GM18858 (cell line): Measurements from ENCODE around the gene TSPAN3.

Experiments
- ATAC-seq: cut with Tn5 transposase; IDR thresholded peaks from one replicate; pipeline ENCODE4 v1.9.1; 2021; ENCODE audit not compliant: unreplicated experiment

TSPAN3 gene

DNA sequence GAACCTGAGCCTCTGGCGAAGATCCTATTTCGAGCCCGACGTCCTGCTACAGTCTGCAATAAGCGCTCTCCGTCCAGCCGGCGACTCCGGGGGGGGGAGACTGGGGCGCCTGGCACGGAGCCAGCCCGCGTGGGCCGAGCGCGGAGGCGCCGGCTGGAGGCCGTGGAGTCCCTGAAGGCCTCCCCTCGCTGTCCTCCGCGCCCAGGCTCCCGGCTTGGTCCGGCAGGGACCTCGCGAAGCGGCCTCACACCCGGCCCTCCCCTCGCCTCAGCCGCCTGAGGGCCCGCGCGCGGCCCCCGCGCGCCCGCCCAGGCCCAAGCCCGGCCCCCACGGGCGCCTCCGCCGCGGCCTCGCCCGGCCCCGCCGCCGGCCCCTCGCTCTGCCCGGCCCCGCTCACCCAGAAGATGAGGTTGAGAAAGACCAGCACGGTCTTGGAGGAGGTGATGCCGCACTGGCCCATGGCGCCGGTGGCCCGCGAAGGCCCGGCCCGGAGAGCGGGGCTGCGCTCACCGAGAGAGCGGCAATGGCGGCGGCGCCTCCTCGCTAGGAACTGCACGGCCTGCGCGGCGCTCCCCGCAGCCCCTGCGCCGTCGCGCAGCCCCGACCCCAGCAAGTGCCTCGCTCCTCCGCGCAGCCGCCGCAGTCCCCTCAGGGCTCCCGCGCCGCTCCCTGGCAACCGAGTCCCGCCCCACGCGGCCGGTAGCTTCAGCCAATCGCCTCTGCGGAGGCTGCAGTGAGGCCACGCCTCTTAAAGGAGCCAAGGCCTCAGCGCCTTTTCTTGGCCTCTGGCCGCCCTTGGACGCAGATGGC, at the start of gene TSPAN3:
Gene TSPAN3, minus strand, starts transcription at position 615 of the 810 bp plus-strand sequence. Its CDS starts 155 bp downstream, at position 460.
- peak; percentile 77 for ATAC-seq

DNA sequence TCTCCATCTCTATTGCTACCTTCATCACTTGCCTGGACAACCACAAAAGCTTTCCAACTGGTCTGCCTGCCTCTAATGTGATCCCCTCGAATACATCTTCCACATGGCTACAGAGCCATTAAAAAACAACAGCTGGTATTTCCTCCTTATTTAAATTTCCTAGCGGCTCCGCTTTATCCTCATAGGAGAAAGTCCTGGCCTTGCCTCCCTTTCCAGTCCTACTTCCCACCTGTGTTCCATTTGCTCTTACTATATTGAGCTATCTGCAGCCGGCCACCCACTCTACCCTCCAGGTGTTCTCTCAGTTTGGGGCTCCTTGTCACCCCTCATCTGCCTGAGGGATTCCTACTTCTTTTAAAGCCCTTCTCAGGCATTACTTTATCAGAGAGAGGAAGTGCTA, 49.7 kb upstream of the TSPAN3 start:
- no peak for ATAC-seq

DNA sequence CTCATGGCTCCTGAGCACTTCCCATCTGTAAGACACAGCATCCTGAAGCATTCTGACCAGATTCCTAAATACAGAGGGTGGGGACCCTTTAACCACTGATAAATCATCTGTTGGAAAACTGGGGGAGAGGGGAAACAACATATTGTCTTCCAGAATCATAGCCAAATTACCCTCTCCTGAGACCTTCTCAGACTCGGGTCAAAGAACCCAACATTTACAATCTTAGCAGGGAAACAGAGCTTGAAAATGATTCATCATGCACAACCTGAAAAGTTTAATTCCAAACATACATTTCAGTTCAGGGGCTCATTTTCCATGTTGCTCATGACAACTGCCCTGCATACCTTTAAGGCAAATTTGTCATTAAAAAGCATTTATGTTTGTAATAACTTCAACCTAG, 48.5 kb upstream of the TSPAN3 start:
- ATAC-seq: no peak

DNA sequence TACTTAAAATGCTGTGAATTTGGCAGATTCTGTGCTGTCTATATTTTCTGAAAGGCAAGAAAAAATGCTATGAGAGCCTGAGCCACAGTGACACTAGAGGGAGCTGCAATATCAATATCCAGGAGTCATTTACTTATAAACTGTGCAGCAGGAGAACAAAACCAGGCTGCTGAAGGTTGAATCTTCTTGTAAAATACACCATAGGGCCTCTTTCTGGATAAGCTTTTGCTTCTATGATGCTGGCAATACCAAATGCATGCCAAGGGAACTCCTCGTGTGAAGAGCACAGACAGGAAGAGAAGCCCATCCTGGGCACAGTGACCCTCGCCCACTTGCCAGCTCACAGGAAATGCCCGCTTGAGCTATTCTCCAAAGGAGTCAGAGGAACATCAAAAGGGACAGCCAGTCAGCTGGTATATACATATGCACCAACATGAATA, 48.0 kb upstream of the TSPAN3 start:
- ATAC-seq: no peak

DNA sequence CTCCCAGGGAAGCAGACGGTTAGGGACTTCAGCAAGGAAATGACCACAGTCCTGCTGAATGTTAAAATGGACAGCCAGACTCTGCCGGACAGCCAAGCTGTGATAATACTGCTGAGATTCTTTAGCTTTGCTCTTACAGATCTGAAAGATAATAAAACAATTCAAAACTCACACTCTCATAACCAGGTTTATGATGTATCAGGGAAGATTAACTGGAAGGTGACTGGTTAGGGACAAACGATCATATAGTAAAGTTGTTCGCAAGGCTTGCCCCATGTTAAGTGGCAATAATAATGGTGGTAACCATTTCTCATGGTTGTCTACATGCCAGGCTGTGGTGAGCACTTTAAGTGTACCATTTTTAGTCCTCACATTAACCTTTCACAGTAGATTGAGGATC, 44.3 kb upstream of the TSPAN3 start:
- no peak for ATAC-seq

DNA sequence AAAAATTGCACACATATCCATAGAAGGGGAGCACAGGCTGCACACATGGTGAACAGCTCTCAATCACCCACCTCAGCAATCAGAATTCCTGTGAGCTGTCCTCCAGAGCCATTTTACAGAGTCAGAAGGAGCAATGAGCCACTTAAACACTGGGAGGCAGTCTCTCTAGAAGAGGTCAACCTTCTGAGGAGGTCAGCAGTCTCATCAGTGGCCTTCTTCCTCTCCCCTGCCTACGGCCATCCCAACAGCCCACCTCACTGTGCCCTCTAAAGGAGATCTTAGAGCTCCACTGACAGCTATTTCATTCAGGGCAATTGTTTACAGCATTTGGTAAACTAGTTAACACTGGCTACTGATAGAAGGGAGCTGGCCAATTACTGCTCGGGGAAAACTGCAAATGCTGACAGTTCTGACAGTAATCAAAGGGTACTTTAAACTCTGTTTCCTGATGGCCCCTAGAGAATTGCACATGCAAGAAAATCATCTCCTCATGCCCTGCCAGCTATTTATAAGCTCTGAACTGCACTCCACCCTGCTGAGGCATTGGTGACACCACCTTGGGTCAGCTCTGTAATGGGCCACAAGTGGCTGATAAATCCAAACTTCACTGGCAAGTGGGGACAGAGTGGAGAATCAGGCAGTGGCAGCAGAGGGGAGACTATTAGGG, 42.1 kb upstream of the TSPAN3 start:
- ATAC-seq: no peak

DNA sequence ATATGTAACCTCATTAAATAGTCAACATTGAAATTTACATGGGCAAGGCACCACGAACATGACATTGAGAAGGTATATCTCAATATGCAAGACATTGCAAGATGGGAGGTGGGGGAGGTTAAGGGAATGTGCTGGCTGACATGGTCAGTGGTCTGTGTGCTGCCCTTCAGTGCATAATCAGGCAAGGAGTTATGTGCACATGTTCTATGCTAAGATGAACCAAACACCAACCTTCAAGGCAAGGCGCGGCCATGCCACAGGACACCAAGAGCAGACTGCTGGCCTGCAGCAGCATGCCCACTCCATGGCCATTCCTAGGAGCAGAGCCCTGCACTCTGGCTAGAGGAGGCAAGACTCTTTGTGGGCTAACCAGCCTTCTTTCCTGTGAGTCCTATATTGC, 40.9 kb upstream of the TSPAN3 start:
- ATAC-seq: no peak

DNA sequence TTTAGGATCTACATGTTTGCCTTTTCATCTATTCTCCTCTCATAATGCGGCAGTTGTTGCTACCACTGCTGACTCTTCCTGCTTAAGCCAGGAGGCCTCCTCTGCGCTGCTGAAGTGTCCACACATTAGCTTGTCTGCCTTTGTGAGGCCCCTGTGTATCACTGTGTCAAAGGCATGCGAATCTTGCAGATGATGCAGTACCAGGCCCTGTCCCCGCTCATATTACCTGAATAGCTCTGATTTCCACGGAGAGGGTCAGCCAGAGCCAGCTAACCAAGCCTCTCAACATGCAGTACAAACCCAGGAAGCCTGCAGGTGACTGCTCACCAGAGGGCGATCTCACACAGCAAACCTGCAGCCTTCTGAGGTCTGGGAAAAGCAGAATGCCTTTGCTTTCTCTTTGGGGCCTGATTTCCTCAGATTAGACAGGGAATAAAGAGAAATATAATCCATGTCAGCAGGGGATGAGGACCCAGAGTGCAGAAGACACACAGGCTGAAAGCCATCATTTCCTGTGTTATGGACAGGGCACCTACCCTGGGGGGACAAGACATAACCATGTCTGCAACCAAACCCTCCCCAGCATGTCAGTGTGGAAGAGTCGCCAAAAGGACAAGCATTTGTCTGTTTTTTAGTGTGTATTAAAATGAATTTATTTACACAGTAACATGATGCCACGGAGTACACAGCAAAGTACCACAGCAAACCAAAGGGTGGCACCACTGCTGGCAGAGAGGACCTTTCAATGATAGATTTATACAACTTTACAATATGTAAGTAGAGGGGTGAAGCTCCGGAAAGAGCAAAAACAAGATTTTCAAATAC, 36.8 kb upstream of the TSPAN3 start:
- no peak for ATAC-seq

DNA sequence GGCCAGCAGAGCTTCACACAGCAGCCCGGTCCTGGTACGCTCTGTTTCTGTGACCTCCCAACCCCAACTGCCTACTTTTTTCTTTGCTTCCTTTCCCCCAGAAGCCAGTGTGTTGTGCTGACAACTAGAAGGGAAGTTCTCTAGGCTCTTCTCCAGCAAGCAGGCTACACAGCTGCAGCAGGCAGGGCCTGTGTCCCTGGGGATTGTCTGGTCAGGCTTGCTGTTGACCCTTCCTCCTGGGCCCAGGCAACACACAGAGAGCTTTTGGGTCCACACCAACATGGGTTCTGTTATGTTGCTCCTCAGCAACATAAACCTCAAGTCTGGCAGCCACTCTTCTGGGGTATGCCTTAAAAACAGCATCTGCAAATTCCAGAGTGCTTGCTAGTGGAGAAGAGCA, 36.2 kb upstream of the TSPAN3 start:
- no peak for ATAC-seq

DNA sequence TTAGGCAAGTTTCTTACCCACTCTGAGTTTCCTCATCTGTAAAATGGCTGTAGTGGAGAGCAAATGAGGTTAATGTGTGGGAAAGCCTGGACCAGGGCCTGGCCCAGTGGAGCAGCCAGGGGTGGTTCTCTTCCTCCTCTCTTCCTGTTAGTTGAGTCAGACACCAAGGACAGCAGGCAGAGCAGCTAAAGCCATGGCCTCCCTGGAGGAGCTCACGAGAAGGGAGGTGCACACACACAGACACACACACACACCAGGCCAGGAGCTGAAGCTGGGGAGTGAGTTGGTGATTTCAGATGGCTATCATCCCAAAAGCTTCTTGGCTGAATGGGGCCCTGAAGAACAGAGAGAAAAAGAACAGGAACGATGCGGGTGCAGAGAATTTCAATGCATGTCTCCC, 33.2 kb upstream of the TSPAN3 start:
- no peak for ATAC-seq

DNA sequence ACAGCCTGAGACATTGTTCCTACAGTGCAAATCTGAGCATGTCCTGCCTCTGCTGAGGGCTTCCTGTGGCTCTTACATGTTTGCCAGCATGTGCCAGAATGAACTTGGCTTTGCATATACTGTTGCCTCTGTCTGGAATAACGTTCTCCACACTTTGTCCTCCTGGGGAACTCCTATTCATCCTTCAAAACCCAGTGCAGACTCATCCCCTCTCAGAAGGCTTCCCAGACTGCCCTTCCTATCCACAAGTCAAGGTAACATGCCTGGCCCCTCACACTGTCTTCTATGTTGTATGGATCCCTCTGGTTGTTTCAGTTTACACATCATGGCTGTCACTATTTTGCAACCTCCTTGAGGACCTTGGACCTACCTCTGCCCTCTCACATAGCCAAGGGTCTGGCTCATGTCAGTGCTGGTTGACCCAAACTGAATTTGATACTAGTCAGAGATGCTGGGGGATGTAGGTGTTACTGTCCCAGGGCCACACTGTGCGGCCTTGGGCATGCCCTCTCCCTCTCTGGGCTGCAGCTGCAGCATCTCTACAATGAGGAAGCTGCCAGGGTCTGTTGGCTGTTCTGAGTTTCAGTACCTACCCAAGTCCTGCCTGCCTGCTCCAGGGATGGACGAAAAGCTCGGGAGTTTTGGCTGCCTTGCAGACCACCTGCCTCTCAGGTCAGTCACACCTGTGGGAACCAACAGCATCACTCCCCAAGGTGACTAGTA, 29.0 kb upstream of the TSPAN3 start:
- no peak for ATAC-seq

DNA sequence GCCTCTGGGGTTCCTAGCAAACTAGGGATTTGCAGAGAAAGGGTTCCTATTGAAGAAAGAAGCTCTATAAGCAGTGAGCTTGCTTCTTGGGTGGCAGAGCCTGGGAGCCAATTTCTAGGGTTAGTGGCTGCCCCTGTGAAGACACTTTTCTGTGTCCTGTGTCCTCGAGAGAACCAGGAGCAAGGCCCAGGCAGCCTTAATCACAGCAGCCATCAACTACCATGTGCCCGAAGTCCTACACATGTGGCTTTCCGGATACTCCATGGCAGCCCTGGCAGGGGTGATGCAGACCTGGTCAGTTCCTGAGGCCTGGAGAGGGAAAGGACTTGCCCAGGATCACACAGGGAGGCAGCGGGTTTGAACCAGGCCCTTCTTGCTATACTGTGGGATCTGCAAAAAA, 27.7 kb upstream of the TSPAN3 start:
- no peak for ATAC-seq

DNA sequence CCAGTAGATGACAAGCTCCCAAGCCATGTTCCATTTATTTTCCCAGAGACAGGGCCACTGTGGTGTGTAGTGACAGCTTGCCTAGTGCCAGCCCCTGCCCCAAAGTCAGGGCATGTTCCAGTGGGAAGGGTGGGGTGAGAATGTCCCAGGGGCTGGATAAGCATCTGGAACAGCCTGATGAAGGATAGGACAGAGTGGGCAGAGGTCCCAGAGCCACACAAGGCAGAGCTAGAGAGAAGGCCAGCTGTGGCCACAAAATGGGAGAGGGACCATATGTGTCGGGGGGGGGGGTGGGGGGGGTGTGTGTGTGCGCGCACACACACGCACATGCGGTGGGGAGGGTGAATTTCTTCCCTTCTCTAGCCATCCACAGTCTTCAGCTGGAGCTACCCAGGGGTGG, 27.0 kb upstream of the TSPAN3 start:
- ATAC-seq: no peak

DNA sequence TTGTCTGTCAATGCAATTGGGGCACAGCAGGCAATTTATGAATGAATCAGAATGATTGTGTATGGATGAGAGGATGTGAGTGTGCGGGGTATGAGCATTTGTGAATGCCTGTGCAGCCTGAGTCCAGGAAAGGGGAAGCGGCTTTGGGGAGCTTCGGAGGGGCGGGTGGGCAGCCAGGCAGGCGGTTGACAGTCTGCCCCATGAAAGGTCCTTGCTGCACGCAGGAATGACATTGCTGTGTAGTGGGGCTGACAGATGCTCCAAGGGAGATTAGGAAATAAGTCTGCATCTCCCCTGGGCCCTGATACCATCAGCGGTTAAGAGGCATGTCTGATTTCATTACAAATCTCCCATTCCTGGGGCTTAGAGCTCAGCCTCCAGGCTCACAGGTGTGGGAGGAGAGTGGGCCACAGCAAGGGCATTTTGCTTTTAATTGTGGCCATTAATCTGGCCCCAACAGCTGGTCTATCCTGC, 26.4 kb upstream of the TSPAN3 start:
- no peak for ATAC-seq

DNA sequence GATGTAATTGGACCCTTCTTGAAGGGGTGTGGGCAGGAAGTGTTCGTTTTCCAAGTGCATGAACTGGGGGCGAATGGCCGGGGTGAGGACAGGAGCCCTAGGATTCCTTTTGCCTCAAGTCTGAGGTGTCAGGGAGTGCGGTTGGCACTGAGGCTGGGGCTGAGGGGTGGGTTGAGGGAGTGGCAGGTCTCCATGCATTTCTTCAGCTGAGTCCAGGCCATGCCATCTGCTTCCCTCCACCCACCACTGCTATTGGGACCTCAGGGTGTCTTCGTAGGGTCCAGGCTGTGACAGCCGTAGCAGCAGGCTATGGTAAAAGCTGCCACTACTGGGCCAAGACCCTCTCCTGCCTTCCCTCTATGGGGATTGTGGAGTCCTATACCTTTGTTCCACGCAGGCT, 25.6 kb upstream of the TSPAN3 start:
- ATAC-seq: no peak

DNA sequence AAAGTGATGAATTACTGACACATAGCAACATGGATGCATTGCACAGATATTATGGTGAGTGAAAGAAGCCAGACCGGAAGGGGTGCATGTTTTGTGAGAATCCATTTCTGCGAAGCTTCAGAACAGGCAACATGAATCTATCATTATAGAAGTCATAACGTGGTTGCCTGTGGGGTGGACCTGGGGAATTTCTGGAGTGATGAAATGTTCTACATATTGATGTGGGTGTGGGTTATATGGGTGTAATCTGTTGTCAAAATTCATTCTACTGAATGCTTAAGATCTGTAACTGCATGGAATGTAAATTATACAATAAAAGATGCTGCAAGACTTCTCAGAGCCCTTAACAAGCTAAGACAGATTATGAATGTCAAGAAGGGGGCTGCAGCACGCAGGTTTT, 25.2 kb upstream of the TSPAN3 start:
- ATAC-seq: no peak

DNA sequence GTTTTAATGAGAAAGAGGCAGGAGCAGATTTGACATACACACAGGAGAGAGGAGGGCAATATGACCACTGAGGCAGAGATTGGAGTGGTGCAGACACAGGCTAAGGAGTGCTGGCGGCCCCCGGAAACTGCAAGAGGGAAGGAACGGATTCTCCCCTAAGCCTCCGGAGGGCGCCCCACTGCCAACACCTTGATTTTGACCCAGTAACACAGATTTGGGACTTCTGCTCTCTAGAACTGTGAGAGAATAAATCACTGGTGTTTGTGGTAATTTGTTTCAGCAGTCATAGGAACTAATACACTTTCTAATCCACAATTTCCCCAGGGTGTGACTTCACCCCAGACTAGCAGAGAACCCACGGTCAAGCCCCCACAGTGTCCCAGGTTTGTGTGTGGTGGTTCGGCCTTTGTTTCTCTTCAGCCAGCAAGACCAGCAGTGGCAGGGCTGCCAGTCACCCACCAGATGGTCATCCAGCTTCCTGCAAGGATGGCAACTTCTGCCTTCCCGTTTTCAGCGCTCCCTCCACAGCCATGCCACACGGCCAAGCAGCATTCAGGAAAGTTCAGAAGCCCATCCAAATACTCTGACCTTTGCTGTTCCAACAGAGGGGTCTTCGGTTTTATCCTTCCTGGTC, 23.6 kb upstream of the TSPAN3 start:
- ATAC-seq: no peak

DNA sequence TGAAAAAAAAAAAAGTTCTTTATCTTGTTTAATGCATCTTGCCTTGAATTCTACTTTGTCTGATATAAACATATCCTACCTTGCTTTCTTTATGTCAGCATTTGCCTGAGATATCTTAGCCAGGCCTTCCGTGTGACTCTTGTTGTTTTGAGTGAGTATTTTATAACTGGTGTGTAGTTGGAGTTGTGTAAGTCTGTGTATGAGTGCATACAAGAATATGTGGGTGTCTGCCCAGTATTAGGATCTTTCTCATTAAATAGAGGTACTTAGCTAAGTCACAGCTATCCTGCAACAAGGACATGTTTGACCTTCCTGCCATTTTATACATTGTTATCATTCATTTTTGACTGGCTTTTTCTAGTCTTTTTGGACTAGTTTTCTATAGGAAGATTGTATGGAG, 22.5 kb upstream of the TSPAN3 start:
- ATAC-seq: no peak

DNA sequence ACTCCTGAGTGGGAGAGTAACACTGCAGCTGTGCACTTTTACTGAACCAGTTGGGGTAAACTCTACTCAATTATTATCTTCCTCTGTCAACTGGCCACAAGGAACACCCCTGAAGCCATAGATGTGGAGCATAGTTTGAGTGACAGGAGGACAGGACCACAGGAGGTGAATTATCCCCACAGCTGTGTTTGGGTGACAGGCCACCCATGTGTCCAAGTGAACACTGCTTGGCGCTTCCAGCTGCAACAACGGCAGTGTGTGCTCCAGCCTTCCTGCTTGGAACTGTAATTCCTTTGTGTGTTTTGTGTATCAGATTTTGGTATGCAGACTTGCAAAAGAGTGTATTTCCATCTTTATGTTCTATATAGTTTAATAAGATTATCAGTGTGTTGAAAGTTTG, 20.2 kb upstream of the TSPAN3 start:
- ATAC-seq: no peak

DNA sequence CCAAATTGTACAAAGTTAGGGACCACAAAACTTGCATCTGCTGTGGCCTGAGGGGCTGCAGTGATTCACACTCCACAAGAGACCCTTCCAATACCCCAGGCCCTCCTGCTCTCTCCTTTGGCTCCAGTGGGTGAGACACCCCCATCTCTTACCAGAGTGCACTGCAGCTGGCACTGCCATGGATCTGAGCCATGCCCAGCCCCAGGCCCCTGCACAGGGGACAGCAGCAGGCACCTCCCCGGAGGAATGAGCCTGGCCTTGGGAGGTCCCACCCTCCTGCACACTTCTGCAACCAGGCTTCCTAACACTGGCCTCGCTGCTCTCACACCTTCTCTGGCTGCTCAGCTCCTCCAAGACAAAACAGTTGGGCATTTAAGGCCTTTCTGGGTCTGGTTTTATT, 16.3 kb upstream of the TSPAN3 start:
- ATAC-seq: no peak

DNA sequence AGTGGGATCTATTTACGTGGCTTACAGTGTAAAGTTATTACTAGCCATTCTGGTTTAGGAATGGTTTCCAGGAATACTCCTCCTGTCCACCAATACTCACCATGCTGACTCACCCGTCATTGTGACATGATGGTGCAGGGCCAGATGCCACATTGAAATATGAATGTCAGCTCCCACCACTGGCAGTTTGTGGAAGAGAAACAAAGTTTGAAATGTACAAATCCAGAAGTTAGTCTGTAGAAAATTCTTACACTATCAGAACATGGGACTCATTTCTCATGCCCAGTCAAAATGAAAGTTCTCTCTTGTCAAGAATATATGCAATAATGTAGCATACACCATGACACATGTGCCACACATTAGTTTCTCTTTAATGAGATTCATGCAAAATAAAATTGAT, 14.4 kb upstream of the TSPAN3 start:
- no peak for ATAC-seq
